HEK293 (cell line): ENCODE results near the gene PPBP.

Source experiments
- CTCF ChIA-PET: fragments of 350-600 bp; formaldehyde crosslinking; extraction: SDS; loops from one replicate; lab custom pipeline; 2021; ENCODE audit warnings: antibody characterized with exemption; lab: Yijun Ruan, JAX
- POLR2A ChIA-PET: fragments of 300-600 bp; formaldehyde crosslinking; extraction: SDS; loops from one replicate; lab custom pipeline; 2020; ENCODE audit warnings: antibody characterized with exemption, inconsistent platforms; lab: Yijun Ruan, JAX
- H3K27ac ChIP-seq: fragments of 200-500 bp; sonication (Bioruptor generic); 2 replicates; pipeline ENCODE4 v1.5.1; 2014; ENCODE audit warnings: low read depth, low read length, control low read depth, inconsistent platforms; ENCODE audit errors: extremely low read depth
- H3K36me3 ChIP-seq, 2 experiments: fragments of 200-500 bp in 1 of 2; sonication (Bioruptor generic) in 1 of 2; 1 replicate in 1 of 2; 2 replicates in 1 of 2; pipeline ENCODE4 v1.5.1; 2014 to 2017; ENCODE audit warnings: inconsistent platforms in 2 of 2, low read length in 2 of 2; ENCODE audit not compliant: control insufficient read depth in 2 of 2, insufficient read depth in 1 of 2
- H3K4me1 ChIP-seq: fragments of 200-500 bp; sonication (Bioruptor generic); 2 replicates; pipeline ENCODE4 v1.5.1; 2014; ENCODE audit warnings: mild to moderate bottlenecking, low read length, inconsistent platforms; ENCODE audit not compliant: control insufficient read depth, insufficient read depth
- H3K4me3 ChIP-seq: 2 replicates; pipeline ENCODE4 v1.5.1; 2011; ENCODE audit warnings: low read depth, mild to moderate bottlenecking, control low read depth, low read length, moderate library complexity
- H3K9me3 ChIP-seq: fragments of 200-500 bp; sonication (Bioruptor generic); 2 replicates; pipeline ENCODE4 v1.5.1; 2014; ENCODE audit warnings: low read depth, low read length, inconsistent platforms; ENCODE audit not compliant: control insufficient read depth, insufficient read depth
- BCL11B ChIP-seq: fragments of 450-650 bp; formaldehyde crosslinking; IDR thresholded peaks from 2 replicates; pipeline ENCODE4 v1.5.1; 2016; ENCODE audit warnings: low read depth, missing biosample characterization, missing genetic modification characterization
- MZF1 ChIP-seq: fragments of 450-650 bp; formaldehyde crosslinking; IDR thresholded peaks from 2 replicates; pipeline ENCODE4 v1.5.1; 2017; ENCODE audit warnings: missing biosample characterization, missing genetic modification characterization, borderline replicate concordance
- ZFHX2 ChIP-seq: fragments of 450-650 bp; formaldehyde crosslinking; conservative IDR thresholded peaks from 2 replicates; pipeline ENCODE4 v1.5.1; 2016; ENCODE audit warnings: missing biosample characterization, missing genetic modification characterization
- ZNF112 ChIP-seq: fragments of 450-650 bp; formaldehyde crosslinking; IDR thresholded peaks from 2 replicates; pipeline ENCODE4 v1.5.0; 2017; ENCODE audit warnings: missing biosample characterization, missing genetic modification characterization
- ZNF133 ChIP-seq: fragments of 450-650 bp; formaldehyde crosslinking; IDR thresholded peaks from 2 replicates; pipeline ENCODE4 v1.5.1; 2016; ENCODE audit warnings: missing biosample characterization, missing genetic modification characterization
- ZNF23 ChIP-seq: fragments of 450-650 bp; formaldehyde crosslinking; IDR thresholded peaks from 2 replicates; pipeline ENCODE4 v1.5.1; 2016; ENCODE audit warnings: missing biosample characterization, missing genetic modification characterization, borderline replicate concordance
- ZNF311 ChIP-seq: fragments of 450-650 bp; formaldehyde crosslinking; IDR thresholded peaks from 2 replicates; pipeline ENCODE4 v1.5.1; 2017; ENCODE audit warnings: missing biosample characterization, missing genetic modification characterization, borderline replicate concordance
- ZNF426 ChIP-seq: fragments of 450-650 bp; formaldehyde crosslinking; IDR thresholded peaks from 2 replicates; pipeline ENCODE4 v1.5.1; 2017; ENCODE audit warnings: missing biosample characterization, missing genetic modification characterization, mild to moderate bottlenecking, inconsistent platforms, moderate library complexity
- ZNF514 ChIP-seq: fragments of 450-650 bp; formaldehyde crosslinking; IDR thresholded peaks from 2 replicates; pipeline ENCODE4 v1.5.1; 2016; ENCODE audit warnings: missing biosample characterization, missing genetic modification characterization
- ZNF521 ChIP-seq: fragments of 450-650 bp; formaldehyde crosslinking; IDR thresholded peaks from 2 replicates; pipeline ENCODE4 v1.5.1; 2017; ENCODE audit warnings: missing biosample characterization, mild to moderate bottlenecking, missing genetic modification characterization
- ZNF623 ChIP-seq: fragments of 450-650 bp; formaldehyde crosslinking; IDR thresholded peaks from 2 replicates; pipeline ENCODE4 v1.5.1; 2016; ENCODE audit warnings: missing biosample characterization, missing genetic modification characterization
- ZNF843 ChIP-seq: fragments of 450-650 bp; formaldehyde crosslinking; IDR thresholded peaks from 2 replicates; pipeline ENCODE4 v1.5.1; 2016; ENCODE audit warnings: missing biosample characterization, missing genetic modification characterization
- ZSCAN16 ChIP-seq: fragments of 450-650 bp; formaldehyde crosslinking; IDR thresholded peaks from 2 replicates; pipeline ENCODE4 v1.5.1; 2016; ENCODE audit warnings: missing biosample characterization, missing genetic modification characterization
- TF ChIP-seq, protein P1 (sequence below): fragments of 450-650 bp; formaldehyde crosslinking; IDR thresholded peaks from 2 replicates; pipeline ENCODE4 v1.5.1; 2017; ENCODE audit warnings: missing biosample characterization, missing genetic modification characterization
- TF ChIP-seq, protein P2 (sequence below): fragments of 450-650 bp; formaldehyde crosslinking; IDR thresholded peaks from 2 replicates; pipeline ENCODE4 v1.5.1; 2016; ENCODE audit warnings: missing biosample characterization, missing genetic modification characterization
- TF ChIP-seq, protein P3 (sequence below): fragments of 450-650 bp; IDR thresholded peaks from 2 replicates; pipeline ENCODE4 v1.5.1; 2018; ENCODE audit warnings: missing biosample characterization, missing genetic modification characterization
- TF ChIP-seq, protein P4 (sequence below): sonication (generic); formaldehyde crosslinking; IDR thresholded peaks from 2 replicates; pipeline ENCODE4 v1.8.1; 2022; ENCODE audit warnings: mild to moderate bottlenecking, moderate library complexity, missing genetic modification reagents
- TF ChIP-seq, protein P5 (sequence below): fragments of 450-650 bp; formaldehyde crosslinking; IDR thresholded peaks from 2 replicates; pipeline ENCODE4 v1.5.1; 2016; ENCODE audit warnings: missing biosample characterization, missing genetic modification characterization, low read depth

PPBP gene

DNA sequence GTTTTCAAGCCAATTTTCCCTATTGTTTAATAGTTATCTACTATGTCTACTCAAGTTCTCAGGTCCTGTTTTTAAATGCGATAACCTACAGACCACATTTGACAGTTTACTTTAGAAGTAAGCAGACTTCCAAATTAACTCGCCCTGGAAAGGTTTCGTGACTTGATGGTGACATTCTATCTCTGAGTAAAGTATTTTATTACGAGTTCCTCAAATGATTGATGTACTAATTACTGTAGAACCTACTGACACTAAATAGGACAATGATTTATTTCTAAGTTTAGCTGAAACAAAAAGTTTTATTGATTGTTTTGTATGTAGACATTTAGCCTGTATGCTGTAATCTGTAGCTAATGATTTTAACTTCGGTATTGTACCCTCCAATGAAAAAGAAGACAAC lies 1.9 kb upstream of the PPBP start (continued):
- TF ChIP-seq, protein P1, sequence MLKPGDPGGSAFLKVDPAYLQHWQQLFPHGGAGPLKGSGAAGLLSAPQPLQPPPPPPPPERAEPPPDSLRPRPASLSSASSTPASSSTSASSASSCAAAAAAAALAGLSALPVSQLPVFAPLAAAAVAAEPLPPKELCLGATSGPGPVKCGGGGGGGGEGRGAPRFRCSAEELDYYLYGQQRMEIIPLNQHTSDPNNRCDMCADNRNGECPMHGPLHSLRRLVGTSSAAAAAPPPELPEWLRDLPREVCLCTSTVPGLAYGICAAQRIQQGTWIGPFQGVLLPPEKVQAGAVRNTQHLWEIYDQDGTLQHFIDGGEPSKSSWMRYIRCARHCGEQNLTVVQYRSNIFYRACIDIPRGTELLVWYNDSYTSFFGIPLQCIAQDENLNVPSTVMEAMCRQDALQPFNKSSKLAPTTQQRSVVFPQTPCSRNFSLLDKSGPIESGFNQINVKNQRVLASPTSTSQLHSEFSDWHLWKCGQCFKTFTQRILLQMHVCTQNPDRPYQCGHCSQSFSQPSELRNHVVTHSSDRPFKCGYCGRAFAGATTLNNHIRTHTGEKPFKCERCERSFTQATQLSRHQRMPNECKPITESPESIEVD: peak; percentile 36; the same call in 1 of the 2 replicates
- TF ChIP-seq ZNF426 (tag by site-specific recombination): no peak

DNA sequence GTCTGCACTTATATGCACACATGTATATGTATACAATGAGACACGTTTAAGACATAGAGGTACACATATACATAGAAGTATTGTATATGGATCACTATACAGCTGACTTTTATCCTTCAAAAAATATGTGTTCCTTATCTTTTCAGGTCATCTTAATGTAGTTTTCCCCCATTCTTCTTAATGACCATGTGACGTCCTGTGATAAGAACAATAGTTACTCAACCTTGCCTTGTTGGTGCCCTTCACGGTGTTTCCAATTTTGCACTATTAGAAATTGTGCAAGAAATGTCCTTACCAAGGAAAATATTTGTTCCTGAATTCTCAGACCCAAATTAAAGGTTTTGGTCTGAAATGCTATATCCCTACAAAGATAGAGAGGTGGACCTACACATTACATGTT lies 1.0 kb upstream of the PPBP start:
- ChIA-PET POLR2A (no interaction called here), CTCF (no interaction called here)
- Histone ChIP-seq H3K27ac (no peak overlapping the region), H3K9me3 (no peaks in the 10 kb centered on the region), H3K4me3 (no peak overlapping the region), H3K36me3 (no peaks in the 10 kb centered on the region), H3K4me1 (peaks cover 7% of the 10 kb centered on the region)
- TF ChIP-seq ZNF311 (tag by site-specific recombination) (no peak), ZFHX2 (tag by site-specific recombination) (no peak), ZNF23 (tag by site-specific recombination) (no peak), ZNF133 (tag by site-specific recombination) (no peak), ZNF514 (no peak), MZF1 (tag by site-specific recombination) (no peak), ZNF623 (no peak), ZSCAN16 (tag by site-specific recombination) (no peak), ZNF843 (tag by site-specific recombination) (no peak), ZNF521 (tag by site-specific recombination) (no peak), ZNF112 (tag by site-specific recombination) (no peak), BCL11B (tag by site-specific recombination) (no peak)
- TF ChIP-seq, protein P2, sequence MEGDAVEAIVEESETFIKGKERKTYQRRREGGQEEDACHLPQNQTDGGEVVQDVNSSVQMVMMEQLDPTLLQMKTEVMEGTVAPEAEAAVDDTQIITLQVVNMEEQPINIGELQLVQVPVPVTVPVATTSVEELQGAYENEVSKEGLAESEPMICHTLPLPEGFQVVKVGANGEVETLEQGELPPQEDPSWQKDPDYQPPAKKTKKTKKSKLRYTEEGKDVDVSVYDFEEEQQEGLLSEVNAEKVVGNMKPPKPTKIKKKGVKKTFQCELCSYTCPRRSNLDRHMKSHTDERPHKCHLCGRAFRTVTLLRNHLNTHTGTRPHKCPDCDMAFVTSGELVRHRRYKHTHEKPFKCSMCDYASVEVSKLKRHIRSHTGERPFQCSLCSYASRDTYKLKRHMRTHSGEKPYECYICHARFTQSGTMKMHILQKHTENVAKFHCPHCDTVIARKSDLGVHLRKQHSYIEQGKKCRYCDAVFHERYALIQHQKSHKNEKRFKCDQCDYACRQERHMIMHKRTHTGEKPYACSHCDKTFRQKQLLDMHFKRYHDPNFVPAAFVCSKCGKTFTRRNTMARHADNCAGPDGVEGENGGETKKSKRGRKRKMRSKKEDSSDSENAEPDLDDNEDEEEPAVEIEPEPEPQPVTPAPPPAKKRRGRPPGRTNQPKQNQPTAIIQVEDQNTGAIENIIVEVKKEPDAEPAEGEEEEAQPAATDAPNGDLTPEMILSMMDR (tag by site-specific recombination): no peak
- TF ChIP-seq, protein P3, sequence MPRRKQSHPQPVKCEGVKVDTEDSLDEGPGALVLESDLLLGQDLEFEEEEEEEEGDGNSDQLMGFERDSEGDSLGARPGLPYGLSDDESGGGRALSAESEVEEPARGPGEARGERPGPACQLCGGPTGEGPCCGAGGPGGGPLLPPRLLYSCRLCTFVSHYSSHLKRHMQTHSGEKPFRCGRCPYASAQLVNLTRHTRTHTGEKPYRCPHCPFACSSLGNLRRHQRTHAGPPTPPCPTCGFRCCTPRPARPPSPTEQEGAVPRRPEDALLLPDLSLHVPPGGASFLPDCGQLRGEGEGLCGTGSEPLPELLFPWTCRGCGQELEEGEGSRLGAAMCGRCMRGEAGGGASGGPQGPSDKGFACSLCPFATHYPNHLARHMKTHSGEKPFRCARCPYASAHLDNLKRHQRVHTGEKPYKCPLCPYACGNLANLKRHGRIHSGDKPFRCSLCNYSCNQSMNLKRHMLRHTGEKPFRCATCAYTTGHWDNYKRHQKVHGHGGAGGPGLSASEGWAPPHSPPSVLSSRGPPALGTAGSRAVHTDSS (tag by site-specific recombination): no peak
- TF ChIP-seq, protein P4, sequence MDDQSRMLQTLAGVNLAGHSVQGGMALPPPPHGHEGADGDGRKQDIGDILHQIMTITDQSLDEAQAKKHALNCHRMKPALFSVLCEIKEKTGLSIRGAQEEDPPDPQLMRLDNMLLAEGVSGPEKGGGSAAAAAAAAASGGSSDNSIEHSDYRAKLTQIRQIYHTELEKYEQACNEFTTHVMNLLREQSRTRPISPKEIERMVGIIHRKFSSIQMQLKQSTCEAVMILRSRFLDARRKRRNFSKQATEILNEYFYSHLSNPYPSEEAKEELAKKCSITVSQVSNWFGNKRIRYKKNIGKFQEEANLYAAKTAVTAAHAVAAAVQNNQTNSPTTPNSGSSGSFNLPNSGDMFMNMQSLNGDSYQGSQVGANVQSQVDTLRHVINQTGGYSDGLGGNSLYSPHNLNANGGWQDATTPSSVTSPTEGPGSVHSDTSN (CRISPR knock-in tag): no peak
- TF ChIP-seq, protein P5, sequence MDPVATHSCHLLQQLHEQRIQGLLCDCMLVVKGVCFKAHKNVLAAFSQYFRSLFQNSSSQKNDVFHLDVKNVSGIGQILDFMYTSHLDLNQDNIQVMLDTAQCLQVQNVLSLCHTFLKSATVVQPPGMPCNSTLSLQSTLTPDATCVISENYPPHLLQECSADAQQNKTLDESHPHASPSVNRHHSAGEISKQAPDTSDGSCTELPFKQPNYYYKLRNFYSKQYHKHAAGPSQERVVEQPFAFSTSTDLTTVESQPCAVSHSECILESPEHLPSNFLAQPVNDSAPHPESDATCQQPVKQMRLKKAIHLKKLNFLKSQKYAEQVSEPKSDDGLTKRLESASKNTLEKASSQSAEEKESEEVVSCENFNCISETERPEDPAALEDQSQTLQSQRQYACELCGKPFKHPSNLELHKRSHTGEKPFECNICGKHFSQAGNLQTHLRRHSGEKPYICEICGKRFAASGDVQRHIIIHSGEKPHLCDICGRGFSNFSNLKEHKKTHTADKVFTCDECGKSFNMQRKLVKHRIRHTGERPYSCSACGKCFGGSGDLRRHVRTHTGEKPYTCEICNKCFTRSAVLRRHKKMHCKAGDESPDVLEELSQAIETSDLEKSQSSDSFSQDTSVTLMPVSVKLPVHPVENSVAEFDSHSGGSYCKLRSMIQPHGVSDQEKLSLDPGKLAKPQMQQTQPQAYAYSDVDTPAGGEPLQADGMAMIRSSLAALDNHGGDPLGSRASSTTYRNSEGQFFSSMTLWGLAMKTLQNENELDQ (tag by site-specific recombination): no peak
